Measurements from ENCODE around the gene SFPQ. TPM values are rescaled to one million over a fixed set of nuclear protein-coding genes. Genes with fewer than 3 reads are reported as not detected.
"Not testable (repeated sequence)": the region's sequence is repeated elsewhere in the genome, so short reads cannot be mapped to it uniquely, and the experiment has no call there.

The SFPQ gene
- 249 and 322 TPM in 2 replicates for total RNA-seq (2014; rRNA removed)
- percentile 99 among the genes with signal in this experiment for Bru-seq, nascent RNA
- percentile 100 among the genes with signal in this experiment for BruChase-seq, experiment 1, labeled RNA remaining after a 6-hour chase
- BruChase-seq, experiment 2, labeled RNA remaining after a 2-hour chase, result percentile 100 among the genes with signal in this experiment
- long read RNA-seq, transcript SFPQ-201 (10 exons, 3,747 nt), result major isoform, 355 of 447 reads
- long read RNA-seq, transcript SFPQ-205 (3 exons, 2,835 nt), result minor isoform, 13 of 447 reads
- long read RNA-seq, partial matches to known transcripts, result 7 of 447 reads
- long read RNA-seq, other reads (novel, unspliced or antisense), result 67 of 447 reads

- CTCF ChIA-PET, result no interaction called here
- Histone ChIP-seq H3K4me2 (ENCODE audit: low read length) (peak within 1 kb of the TSS; percentile 87), H3K4me1 (ENCODE audit: insufficient read depth, low read length) (0 out of 2 replicates have a peak, but pooled peaks cover 11% of the 10 kb centered on the region), H3K27ac (ENCODE audit: low read length) (peak within 1 kb of the TSS; percentile 59), H3F3A (ENCODE audit: low read length, unreplicated experiment) (no peaks in the 10 kb centered on the region), H3K36me3 (ENCODE audit: low read depth, low read length) (peaks cover 38% of the 10 kb centered on the region), H3K9ac (ENCODE audit: low read length) (peak within 1 kb of the TSS; percentile 97), H3K4me3 (ENCODE audit: low read length) (peak within 1 kb of the TSS; percentile 80), H4K20me1 (ENCODE audit: low read length) (peaks cover 38% of the 10 kb centered on the region), H2AFZ (ENCODE audit: low read length) (peak within 1 kb of the TSS; percentile 71), H3K9me2 (replicated peaks; ENCODE audit: low read length) (no peaks in the 10 kb centered on the region), H3K79me2 (ENCODE audit: low read length) (peaks cover 49% of the 10 kb centered on the region), H3K9me3 (ENCODE audit: low read length) (no peaks in the 10 kb centered on the region), H3K27me3 (ENCODE audit: low read length) (no peaks in the 10 kb centered on the region)
- peak; percentile 89 for ATAC-seq
- peak; percentile 98 for DNase-seq
- no peak for TF ChIP-seq EZH2 (IDR thresholded peaks at IDR 0.05; ENCODE audit: low read length, unreplicated experiment)
- TF ChIP-seq CTCF (conservative IDR thresholded peaks at IDR 0.05; ENCODE audit: low read depth, low read length), result no peak
- no peak for TF ChIP-seq EZH2phosphoT487 (IDR thresholded peaks at IDR 0.05; ENCODE audit: borderline replicate concordance, low read length)
- POLR2A ChIA-PET (ENCODE audit: unreplicated experiment), result interaction anchor here (0.6 to 0.7 kb wide), 3 partner anchors 9 to 206 kb away, joined by 3 to 5 read pairs (median 4); no protein-coding TSS in a partner anchor
- intact Hi-C loops (cut with micrococcal nuclease), result loop anchor here (1.0 to 5.0 kb wide), 4 partner anchors 160 to 364 kb away; partner anchors contain the start of genes KIAA0319L and NCDN
- no TSS peak for BruUV-seq (replicated peaks)
Observed at GRCh38 chr1:35192853-35193664, at the start of gene SFPQ. Gene SFPQ (minus strand): TSS chr1:35193145. CDS start chr1:35193049, 96 bp downstream.

GRCh38 chr1:35236772-35237171 is 43.8 kb upstream of the SFPQ start:
- POLR2A ChIA-PET (ENCODE audit: unreplicated experiment); H3K27ac ChIP-seq (ENCODE audit: low read length); H4K20me1 ChIP-seq (ENCODE audit: low read length); H3K9me3 ChIP-seq (ENCODE audit: low read length); H2AFZ ChIP-seq (ENCODE audit: low read length); intact Hi-C loops (cut with micrococcal nuclease); ATAC-seq; H3F3A ChIP-seq (ENCODE audit: low read length, unreplicated experiment); H3K36me3 ChIP-seq (ENCODE audit: low read depth, low read length); H3K4me2 ChIP-seq (ENCODE audit: low read length); H3K9ac ChIP-seq (ENCODE audit: low read length); H3K27me3 ChIP-seq (ENCODE audit: low read length); H3K9me2 ChIP-seq (replicated peaks; ENCODE audit: low read length); H3K4me3 ChIP-seq (ENCODE audit: low read length); BruUV-seq (replicated peaks); H3K79me2 ChIP-seq (ENCODE audit: low read length); CTCF ChIA-PET; DNase-seq; H3K4me1 ChIP-seq (ENCODE audit: insufficient read depth, low read length): not testable (repeated sequence)

- ChIA-PET CTCF (no interaction called here), POLR2A (ENCODE audit: unreplicated experiment) (no interaction called here)
- ATAC-seq (no peak), DNase-seq (no peak)
- no peaks in the 10 kb centered on the region for H3K27me3 ChIP-seq (ENCODE audit: low read length)
- intact Hi-C loops (cut with micrococcal nuclease), result no loop called here
- no TSS peak for BruUV-seq (replicated peaks)
- no peak overlapping the region for H3K9ac ChIP-seq (ENCODE audit: low read length)
- no peak overlapping the region for H3K27ac ChIP-seq (ENCODE audit: low read length)
- no peaks in the 10 kb centered on the region for H3K36me3 ChIP-seq (ENCODE audit: low read depth, low read length)
- H3K9me3 ChIP-seq (ENCODE audit: low read length), result no peaks in the 10 kb centered on the region
- H4K20me1 ChIP-seq (ENCODE audit: low read length), result no peaks in the 10 kb centered on the region
- H2AFZ ChIP-seq (ENCODE audit: low read length), result no peak overlapping the region
- TF ChIP-seq CTCF (conservative IDR thresholded peaks at IDR 0.05; ENCODE audit: low read depth, low read length) (no peak), EZH2 (IDR thresholded peaks at IDR 0.05; ENCODE audit: low read length, unreplicated experiment) (no peak), EZH2phosphoT487 (IDR thresholded peaks at IDR 0.05; ENCODE audit: borderline replicate concordance, low read length) (no peak)
- no peak overlapping the region for H3K4me3 ChIP-seq (ENCODE audit: low read length)
- H3K79me2 ChIP-seq (ENCODE audit: low read length), result no peaks in the 10 kb centered on the region
- H3K9me2 ChIP-seq (replicated peaks; ENCODE audit: low read length), result no peaks in the 10 kb centered on the region
- H3K4me1 ChIP-seq (ENCODE audit: insufficient read depth, low read length), result no peaks in the 10 kb centered on the region
- H3K4me2 ChIP-seq (ENCODE audit: low read length), result no peak overlapping the region
- H3F3A ChIP-seq (ENCODE audit: low read length, unreplicated experiment), result no peaks in the 10 kb centered on the region
Observed at GRCh38 chr1:35231287-35231686, 38.3 kb upstream of the SFPQ start.

Measured in PC-3 (cell line).